SK-N-MC (cell line): ENCODE measurements around the gene PWWP2B.
"Not testable (repeated sequence)": the region's sequence is repeated elsewhere in the genome, so short reads cannot be mapped to it uniquely, and the experiment has no call there.

Experiments
- DNase-seq: peaks from one replicate; pipeline ENCODE4 v3.0.0-alpha.2; 2011; ENCODE audit warnings: low read depth, low spot score
- H3K27ac ChIP-seq: fragments of 200-600 bp; sonication (generic); 2 replicates; pipeline ENCODE4 v1.5.1; 2016; ENCODE audit warnings: mixed run types
- H3K36me3 ChIP-seq: fragments of 200-600 bp; sonication (generic); 2 replicates; pipeline ENCODE4 v1.6.1; 2017; ENCODE audit warnings: antibody characterized with exemption, low read length, mixed read lengths; ENCODE audit not compliant: insufficient read depth
- H3K4me3 ChIP-seq: fragments of 200-600 bp; sonication (generic); 2 replicates; pipeline ENCODE4 v1.5.1; 2016
- H3K9ac ChIP-seq: fragments of 200-600 bp; sonication (generic); 2 replicates; pipeline ENCODE4 v1.8.0; 2017; ENCODE audit warnings: mixed run types, mixed read lengths; ENCODE audit not compliant: insufficient read length
- H3K9me3 ChIP-seq: fragments of 200-600 bp; sonication (generic); 2 replicates; pipeline ENCODE4 v1.6.1; 2017; ENCODE audit warnings: low read depth, mild to moderate bottlenecking, antibody characterized with exemption, low read length, moderate library complexity, mixed read lengths
- EZH2 ChIP-seq: fragments of 200-600 bp; sonication (generic); IDR thresholded peaks from one replicate; pipeline ENCODE4 v1.6.1; 2017; ENCODE audit warnings: antibody characterized with exemption
- FOXP2 ChIP-seq: optimal IDR thresholded peaks from 2 replicates; pipeline ENCODE3; 2011; ENCODE audit warnings: mild to moderate bottlenecking, moderate library complexity; ENCODE audit not compliant: insufficient read depth; ENCODE audit errors: extremely low read length, control extremely low read depth
- POLR2AphosphoS5 ChIP-seq: IDR thresholded peaks from 2 replicates; pipeline ENCODE4 v1.6.1; 2012; ENCODE audit warnings: mild to moderate bottlenecking, low read depth, low read length, borderline replicate concordance

Gene PWWP2B

DNA sequence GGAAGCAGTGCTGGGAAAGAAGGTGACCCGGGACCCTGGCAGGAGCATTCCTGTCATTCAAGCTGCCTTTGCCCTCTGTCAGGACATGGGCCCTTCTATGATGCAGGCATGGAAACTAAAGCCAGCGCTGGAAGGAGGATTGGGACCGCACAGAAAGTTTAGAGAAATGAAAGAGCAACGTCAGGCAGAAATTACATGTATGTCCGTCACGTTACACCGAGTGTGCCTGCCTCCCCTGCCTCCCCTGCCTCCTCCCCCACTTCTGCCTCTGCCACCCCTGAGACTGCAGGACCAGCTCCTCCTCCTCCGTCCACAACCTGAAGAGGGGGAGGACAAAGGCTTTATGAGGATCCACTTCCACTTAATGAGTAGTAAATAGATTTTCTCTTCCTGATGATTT lies 13.9 kb upstream of the PWWP2B start:
- Histone ChIP-seq H3K27ac (no peak overlapping the region), H3K9me3 (no peaks in the 10 kb centered on the region), H3K9ac (no peak overlapping the region), H3K4me3 (no peak overlapping the region), H3K36me3 (no peaks in the 10 kb centered on the region)
- no peak for TF ChIP-seq POLR2AphosphoS5
- TF ChIP-seq FOXP2 = no peak
- no peak for TF ChIP-seq EZH2
- DNase-seq = no peak

DNA sequence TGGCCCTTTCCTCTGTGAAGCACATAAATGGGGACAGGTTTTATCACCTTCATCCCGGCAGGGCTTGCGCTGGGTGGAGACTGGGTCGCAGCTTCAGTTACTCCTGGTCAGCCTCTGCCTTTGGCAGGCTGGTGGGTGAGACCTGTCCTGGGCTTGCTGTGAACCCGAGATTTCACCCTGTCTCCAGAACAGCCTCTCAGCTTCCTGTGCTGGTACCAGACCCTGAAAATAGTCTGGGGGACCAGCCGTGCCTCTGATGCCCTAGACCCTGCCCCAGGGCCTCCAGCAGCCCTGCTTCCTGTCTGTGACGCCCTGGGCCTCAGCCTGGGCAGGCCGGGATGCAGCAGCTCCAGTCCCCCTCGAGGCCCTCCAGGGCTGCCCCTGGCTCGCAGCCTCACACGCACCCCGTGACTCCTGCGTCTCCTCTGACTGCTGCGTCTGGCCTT lies 13.2 kb upstream of the PWWP2B start:
- no peaks in the 10 kb centered on the region for H3K36me3 ChIP-seq
- TF ChIP-seq EZH2 (no peak), FOXP2 (no peak), POLR2AphosphoS5 (no peak)
- no peak overlapping the region for H3K9ac ChIP-seq
- H3K4me3 ChIP-seq = no peak overlapping the region
- DNase-seq = no peak
- no peaks in the 10 kb centered on the region for H3K9me3 ChIP-seq
- no peak overlapping the region for H3K27ac ChIP-seq

DNA sequence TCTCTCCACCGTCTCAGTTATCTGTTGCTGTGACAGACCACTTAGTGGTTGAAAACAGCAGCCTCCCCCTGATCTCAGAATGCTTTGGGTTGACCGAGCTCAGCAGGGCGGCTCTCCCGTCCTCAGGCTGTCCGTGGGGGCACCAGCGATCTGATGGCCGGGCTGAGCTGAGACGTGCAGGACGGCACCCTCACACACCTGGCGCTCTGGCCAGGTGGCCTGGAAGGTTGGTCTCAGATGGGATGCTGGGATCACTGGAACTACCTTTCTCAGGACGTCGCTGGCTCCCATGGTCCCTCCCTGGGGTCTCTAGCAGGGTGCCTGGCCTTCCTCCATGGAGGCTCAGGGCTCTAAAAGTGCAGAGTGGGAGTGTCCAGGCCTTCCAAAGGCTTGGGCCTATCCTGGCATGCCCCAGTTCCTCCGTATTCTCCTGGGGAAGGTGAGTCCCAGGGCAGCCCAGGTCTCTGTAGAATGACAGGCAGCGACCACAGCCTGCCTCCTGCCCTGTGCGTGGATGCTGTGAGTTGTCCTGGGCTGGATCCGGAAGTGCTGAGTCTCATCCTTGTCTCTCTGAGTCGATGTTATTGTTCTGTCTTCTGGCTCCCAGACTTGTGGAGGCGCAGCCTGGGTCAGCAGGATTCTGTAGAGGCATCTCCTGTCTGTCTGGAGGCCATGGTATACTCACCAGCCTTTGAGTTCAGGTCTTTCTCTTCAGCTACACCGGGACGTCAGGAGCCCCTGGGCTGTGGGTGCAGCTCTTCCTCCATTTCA lies 12.2 kb upstream of the PWWP2B start:
- H3K9ac ChIP-seq = no peak overlapping the region
- TF ChIP-seq FOXP2 (no peak), EZH2 (no peak), POLR2AphosphoS5 (no peak)
- no peak for DNase-seq
- H3K4me3 ChIP-seq = no peak overlapping the region
- H3K36me3 ChIP-seq = no peaks in the 10 kb centered on the region
- no peaks in the 10 kb centered on the region for H3K9me3 ChIP-seq
- no peak overlapping the region for H3K27ac ChIP-seq

DNA sequence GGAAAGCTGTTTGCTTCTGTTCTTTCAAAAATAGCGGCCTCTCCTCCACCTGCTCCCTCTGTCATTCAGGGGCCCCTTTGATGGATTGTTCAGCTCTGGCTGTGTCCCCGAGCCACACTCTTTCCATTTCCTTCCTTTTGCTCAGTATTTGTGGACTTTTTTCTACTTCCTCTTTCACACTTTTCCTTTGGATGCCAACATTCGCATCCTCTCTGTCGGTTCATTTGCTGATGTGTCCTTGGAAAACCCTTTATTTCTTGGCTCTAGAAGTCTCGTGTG lies 11.7 kb upstream of the PWWP2B start:
- no peak for TF ChIP-seq FOXP2
- TF ChIP-seq EZH2 = no peak
- no peak for TF ChIP-seq POLR2AphosphoS5
- no peak for DNase-seq
- Histone ChIP-seq H3K36me3 (no peaks in the 10 kb centered on the region), H3K4me3 (no peak overlapping the region), H3K9me3 (no peaks in the 10 kb centered on the region), H3K9ac (no peak overlapping the region), H3K27ac (no peak overlapping the region)

DNA sequence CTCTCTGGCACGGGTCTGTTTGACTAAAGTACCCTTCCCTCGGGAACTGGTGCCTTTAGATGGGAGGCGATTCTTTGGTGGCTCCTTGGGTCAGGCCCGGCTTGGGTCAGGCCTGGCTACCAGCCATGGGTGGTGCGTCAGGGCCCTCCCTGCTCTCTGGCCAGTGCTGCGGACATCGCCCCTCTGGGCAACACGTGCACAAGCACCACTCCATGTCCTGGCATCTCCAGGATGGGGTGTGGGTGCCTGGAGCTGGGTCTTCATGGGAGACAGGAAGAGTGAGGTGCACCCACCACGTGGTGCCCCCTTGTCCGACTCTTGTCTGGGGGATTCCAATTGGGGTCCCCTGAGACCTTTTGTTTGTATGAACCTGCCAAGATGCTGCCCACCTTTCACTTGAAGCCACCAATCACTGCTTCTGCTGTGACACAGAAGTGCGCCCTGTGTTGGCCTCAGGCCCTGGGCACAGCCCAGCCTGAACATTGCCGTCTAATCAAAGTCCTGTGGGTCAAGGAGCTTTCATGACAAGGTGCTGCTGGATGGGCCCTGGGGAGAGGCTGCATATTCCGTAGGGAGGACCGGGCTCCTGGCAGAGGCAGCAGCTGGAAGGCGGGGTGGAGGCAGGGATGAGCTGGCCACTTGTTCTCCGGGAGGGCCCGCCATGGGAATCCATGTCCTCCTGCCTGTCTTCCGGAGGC lies 11.1 kb upstream of the PWWP2B start:
- no peak overlapping the region for H3K4me3 ChIP-seq

DNA sequence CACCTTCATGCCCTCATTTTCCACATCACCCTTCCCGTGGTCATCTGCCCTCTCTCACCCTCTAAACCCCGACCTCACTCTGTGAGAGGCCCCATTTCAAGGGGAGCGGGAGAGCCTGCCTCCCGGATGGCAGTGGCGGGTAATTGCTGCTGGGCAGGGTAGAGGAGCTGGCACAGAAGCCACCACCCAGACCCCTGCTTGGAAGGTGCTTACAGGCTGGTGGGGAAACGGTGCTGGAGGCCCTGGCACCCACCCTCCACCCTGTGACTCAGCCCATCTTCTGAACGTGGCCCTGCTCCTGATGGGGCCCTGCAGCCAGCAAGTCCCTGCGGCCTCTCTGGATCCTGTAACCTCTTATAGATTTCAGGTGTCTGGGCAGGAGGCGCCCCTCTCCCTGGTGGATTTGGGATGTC lies 10.6 kb upstream of the PWWP2B start:
- no peak for DNase-seq
- H3K27ac ChIP-seq = no peak overlapping the region
- no peak overlapping the region for H3K9ac ChIP-seq
- no peaks in the 10 kb centered on the region for H3K36me3 ChIP-seq
- H3K4me3 ChIP-seq = no peak overlapping the region
- H3K9me3 ChIP-seq = no peaks in the 10 kb centered on the region
- TF ChIP-seq EZH2 = no peak
- TF ChIP-seq FOXP2 = no peak
- no peak for TF ChIP-seq POLR2AphosphoS5

More for the DNA sequence above, 11.1 kb upstream of the PWWP2B start:
- no peak for DNase-seq
- Histone ChIP-seq H3K27ac (no peak overlapping the region), H3K9me3 (no peaks in the 10 kb centered on the region), H3K9ac (no peak overlapping the region), H3K36me3 (no peaks in the 10 kb centered on the region)
- TF ChIP-seq EZH2 (no peak), POLR2AphosphoS5 (no peak)

DNA sequence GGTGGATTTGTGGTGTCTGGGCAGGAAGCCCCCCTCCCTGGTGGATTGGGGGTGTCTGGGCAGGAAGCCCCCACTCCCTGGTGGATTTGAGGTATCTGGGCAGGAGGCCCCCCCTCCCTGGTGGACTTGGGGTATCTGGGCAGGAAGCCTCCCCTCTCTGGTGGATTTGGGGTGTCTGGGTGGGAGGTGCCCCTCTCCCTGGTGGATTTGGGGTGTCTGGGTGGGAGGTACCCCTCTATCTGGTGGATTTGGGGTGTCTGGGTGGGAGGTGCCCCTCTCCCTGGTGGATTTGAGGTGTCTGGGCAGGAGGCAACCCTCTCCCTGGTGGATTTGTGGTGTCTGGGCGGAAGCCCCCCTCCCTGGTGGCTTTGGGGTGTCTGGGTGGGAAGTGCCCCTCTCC lies 10.1 kb upstream of the PWWP2B start:
- H3K9me3 ChIP-seq, H3K27ac ChIP-seq, H3K9ac ChIP-seq, H3K4me3 ChIP-seq, DNase-seq, H3K36me3 ChIP-seq: not testable (repeated sequence)

DNA sequence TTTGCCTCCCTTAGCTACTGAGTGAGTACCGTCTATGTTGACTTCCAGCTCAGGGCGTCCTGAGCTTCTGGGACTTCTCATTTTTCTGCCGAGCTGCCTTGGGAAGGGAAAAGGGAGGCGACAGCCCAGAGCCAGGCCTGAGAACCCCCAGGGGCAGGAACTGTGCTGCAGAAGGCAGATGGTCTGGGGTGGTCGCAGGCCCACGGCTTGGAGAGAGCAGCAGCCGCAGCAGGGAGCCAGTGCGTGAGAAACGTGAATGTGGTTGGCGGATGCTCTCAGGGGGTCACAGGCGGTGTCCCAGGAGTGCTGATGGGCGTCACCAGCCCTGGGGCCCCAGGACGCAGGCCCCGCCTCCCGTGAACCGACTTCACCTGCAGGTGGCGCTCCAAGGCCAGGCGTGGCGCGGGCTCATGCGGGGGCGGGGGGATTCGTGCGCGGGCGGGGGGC lies 9.2 kb upstream of the PWWP2B start:
- Histone ChIP-seq H3K9ac (no peak overlapping the region), H3K36me3 (no peaks in the 10 kb centered on the region), H3K4me3 (peak overlapping the region; percentile 40; the same call in 1 of the 2 replicates), H3K27ac (no peak overlapping the region), H3K9me3 (no peaks in the 10 kb centered on the region)
- no peak for DNase-seq
- TF ChIP-seq EZH2 (no peak), FOXP2 (no peak), POLR2AphosphoS5 (no peak)

DNA sequence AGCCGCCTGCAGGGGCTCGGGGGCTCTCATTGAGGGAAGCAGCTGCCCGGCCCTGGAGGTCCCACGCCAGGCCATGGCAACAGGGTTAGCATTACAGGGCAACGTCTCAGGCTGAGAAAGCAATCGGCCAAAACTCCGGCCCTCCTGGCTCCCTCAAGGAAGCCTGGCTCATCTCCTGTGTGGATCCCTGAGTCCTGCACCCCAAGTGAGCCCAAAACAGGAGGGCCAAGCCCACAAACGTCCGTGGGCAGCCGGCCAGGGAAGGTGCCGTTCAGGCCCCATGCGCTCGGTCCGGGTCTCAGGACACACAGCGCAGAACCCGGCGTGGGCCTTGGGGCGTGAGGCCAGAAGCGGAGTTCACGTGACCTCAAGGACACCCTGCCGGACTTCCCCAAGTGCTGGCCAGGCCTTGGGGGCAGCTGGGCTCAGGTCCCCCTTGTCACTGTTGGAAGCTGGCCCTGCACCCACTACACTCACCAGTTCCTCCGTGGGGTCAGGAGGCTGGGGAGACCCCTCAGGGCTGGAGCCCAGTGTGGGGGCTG lies 8.0 kb upstream of the PWWP2B start:
- DNase-seq = no peak
- no peak for TF ChIP-seq FOXP2
- TF ChIP-seq POLR2AphosphoS5 = no peak
- TF ChIP-seq EZH2 = no peak
- peak overlapping the region; percentile 79; the same call in 1 of the 2 replicates for H3K27ac ChIP-seq
- no peaks in the 10 kb centered on the region for H3K9me3 ChIP-seq
- no peak overlapping the region for H3K4me3 ChIP-seq
- H3K9ac ChIP-seq = no peak overlapping the region
- no peaks in the 10 kb centered on the region for H3K36me3 ChIP-seq
